ENCODE measurements around the gene SLC30A2. TPM values are rescaled to one million over a fixed set of nuclear protein-coding genes. Genes with fewer than 3 reads are reported as not detected.

Gene SLC30A2
- total RNA-seq, 2 donors from 2014 or later = 0.05 to 0.34 TPM

- 79% methylated on average over 2 of the region's 2 CpGs for WGBS
- Histone ChIP-seq H3K9me3 (no peaks in the 10 kb centered on the region), H3K27ac (no peak overlapping the region), H3K36me3 (no peaks in the 10 kb centered on the region), H3K4me3 (no peak overlapping the region), H3K4me1 (replicated peaks) (no peaks in the 10 kb centered on the region), H3K27me3 (replicated peaks; ENCODE audit: insufficient read depth) (peaks cover 2% of the 10 kb centered on the region)
- TF ChIP-seq POLR2AphosphoS5 (IDR thresholded peaks at IDR 0.05) = no peak
- TF ChIP-seq POLR2A (IDR thresholded peaks at IDR 0.05) = no peak
- no peak for TF ChIP-seq CTCF (IDR thresholded peaks at IDR 0.05)
- intact Hi-C loops (cut with DNase I) = no loop called here
- no peak for DNase-seq (ENCODE audit: low spot score)
These were observed 9.1 kb upstream of the SLC30A2 start for GRCh38 chr1:26055041-26055440.

GRCh38 chr1:26053718-26054560 is 8.0 kb upstream of the SLC30A2 start:
- no peak for TF ChIP-seq POLR2A (IDR thresholded peaks at IDR 0.05)
- no peak for TF ChIP-seq POLR2AphosphoS5 (IDR thresholded peaks at IDR 0.05)
- no peak for TF ChIP-seq CTCF (IDR thresholded peaks at IDR 0.05)
- no peak for DNase-seq (ENCODE audit: low spot score)
- no peaks in the 10 kb centered on the region for H3K36me3 ChIP-seq
- no peaks in the 10 kb centered on the region for H3K9me3 ChIP-seq
- WGBS = 46% methylated on average over 16 of the region's 16 CpGs
- no peak overlapping the region for H3K4me3 ChIP-seq
- H3K27ac ChIP-seq = no peak overlapping the region
- intact Hi-C loops (cut with DNase I) = no loop called here
- H3K4me1 ChIP-seq (replicated peaks) = no peaks in the 10 kb centered on the region
- peaks cover 2% of the 10 kb centered on the region for H3K27me3 ChIP-seq (replicated peaks; ENCODE audit: insufficient read depth)

GRCh38 chr1:26050248-26050640 is 4.3 kb upstream of the SLC30A2 start:
- intact Hi-C loops (cut with DNase I) = no loop called here
- H3K27me3 ChIP-seq (replicated peaks; ENCODE audit: insufficient read depth) = peaks cover 25% of the 10 kb centered on the region
- TF ChIP-seq POLR2A (IDR thresholded peaks at IDR 0.05) (no peak), CTCF (IDR thresholded peaks at IDR 0.05) (no peak), POLR2AphosphoS5 (IDR thresholded peaks at IDR 0.05) (no peak)
- H3K9me3 ChIP-seq = no peaks in the 10 kb centered on the region
- H3K4me1 ChIP-seq (replicated peaks) = peaks cover 6% of the 10 kb centered on the region
- H3K4me3 ChIP-seq = no peak overlapping the region
- 85% methylated on average over 6 of the region's 6 CpGs for WGBS
- H3K27ac ChIP-seq = no peak overlapping the region
- no peak for DNase-seq (ENCODE audit: low spot score)
- H3K36me3 ChIP-seq = no peaks in the 10 kb centered on the region

GRCh38 chr1:26049531-26050247 is 3.8 kb upstream of the SLC30A2 start:
- WGBS = 80% methylated on average over 10 of the region's 10 CpGs
- Histone ChIP-seq H3K27ac (no peak overlapping the region), H3K27me3 (replicated peaks; ENCODE audit: insufficient read depth) (peaks cover 30% of the 10 kb centered on the region), H3K4me1 (replicated peaks) (peaks cover 6% of the 10 kb centered on the region), H3K4me3 (no peak overlapping the region), H3K36me3 (no peaks in the 10 kb centered on the region), H3K9me3 (no peaks in the 10 kb centered on the region)
- intact Hi-C loops (cut with DNase I) = no loop called here
- TF ChIP-seq POLR2A (IDR thresholded peaks at IDR 0.05) = no peak
- no peak for TF ChIP-seq CTCF (IDR thresholded peaks at IDR 0.05)
- no peak for TF ChIP-seq POLR2AphosphoS5 (IDR thresholded peaks at IDR 0.05)
- no peak for DNase-seq (ENCODE audit: low spot score)
